ENCODE measurements around the gene SLC37A1. TPM values are rescaled to one million over a fixed set of nuclear protein-coding genes. Genes with fewer than 3 reads are reported as not detected.
A peak's percentile ranks its signal among the peaks of the same experiment; 100 is the strongest.

SLC37A1 gene
- total RNA-seq, 1 donor from 2014 or later, result 13.3 TPM

DNA sequence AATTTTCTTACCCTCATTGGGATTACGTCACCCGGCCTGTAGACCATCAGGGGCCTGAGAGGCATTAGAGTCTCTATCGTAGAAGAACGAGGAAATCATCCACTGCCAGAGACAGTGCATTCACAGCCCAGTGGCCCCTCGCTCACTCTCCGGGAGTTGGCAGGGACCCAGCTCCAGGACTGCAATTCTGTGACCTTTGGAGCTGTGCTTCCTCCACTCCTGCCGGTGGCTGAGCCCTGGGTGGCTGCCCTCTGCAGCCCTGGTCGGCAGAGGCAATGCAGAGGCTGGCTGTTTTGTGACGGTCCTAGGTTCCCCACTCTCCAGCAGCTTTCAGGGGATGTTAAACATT lies 12.7 kb downstream of the SLC37A1 start:
- peak in 1 of 2 donors; percentile 81 for DNase-seq (ENCODE audit: low read depth in 2 of 2)

DNA sequence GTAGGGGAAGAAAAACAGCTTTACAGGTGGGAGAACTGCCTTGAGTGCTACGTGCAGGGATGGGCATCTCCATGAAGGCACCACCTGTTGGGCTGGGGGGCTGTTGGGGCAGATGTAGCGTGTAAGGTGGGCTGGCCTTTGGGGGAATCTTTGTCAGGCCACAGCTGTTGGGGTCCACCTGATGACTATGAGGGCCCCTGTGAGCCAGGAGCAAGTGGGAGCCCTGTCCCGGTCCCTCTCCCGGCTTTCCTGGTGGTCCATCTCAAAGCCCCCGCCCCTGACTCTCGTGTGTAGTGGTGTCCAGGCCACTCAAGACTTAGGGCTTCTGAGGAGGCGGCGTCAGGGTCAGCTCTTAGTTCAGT lies 13.5 kb downstream of the SLC37A1 start:
- DNase-seq (ENCODE audit: low read depth in 2 of 2), result no peak

- DNase-seq (ENCODE audit: low read depth in 2 of 2), result peak in 1 of 2 donors; percentile 40
Observed at GRCh38 chr21:42527489-42528158, 14.0 kb downstream of the SLC37A1 start.

- no peak for DNase-seq (ENCODE audit: low read depth in 2 of 2)
Observed at GRCh38 chr21:42530167-42530518, 16.5 kb downstream of the SLC37A1 start.

DNA sequence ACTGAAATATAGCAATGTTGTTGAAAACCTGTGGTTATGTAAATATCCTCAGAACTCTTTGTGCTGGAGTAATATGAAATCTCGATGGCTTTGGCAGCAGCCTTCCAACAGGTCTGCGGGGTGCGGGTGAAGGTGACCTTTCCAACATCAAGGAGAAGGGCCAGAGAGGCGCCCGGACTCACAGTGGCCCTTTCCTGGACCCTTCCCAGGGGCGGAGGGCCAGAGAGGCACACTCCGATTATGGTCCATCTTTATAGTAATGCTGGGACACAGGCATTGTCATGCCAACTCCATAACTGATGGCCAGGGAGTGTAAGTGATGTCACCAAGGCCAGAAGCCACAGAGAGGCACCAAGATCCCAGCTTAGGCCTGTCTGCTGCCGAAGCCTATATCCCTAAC lies 18.1 kb downstream of the SLC37A1 start:
- no peak for DNase-seq (ENCODE audit: low read depth in 2 of 2)

DNA sequence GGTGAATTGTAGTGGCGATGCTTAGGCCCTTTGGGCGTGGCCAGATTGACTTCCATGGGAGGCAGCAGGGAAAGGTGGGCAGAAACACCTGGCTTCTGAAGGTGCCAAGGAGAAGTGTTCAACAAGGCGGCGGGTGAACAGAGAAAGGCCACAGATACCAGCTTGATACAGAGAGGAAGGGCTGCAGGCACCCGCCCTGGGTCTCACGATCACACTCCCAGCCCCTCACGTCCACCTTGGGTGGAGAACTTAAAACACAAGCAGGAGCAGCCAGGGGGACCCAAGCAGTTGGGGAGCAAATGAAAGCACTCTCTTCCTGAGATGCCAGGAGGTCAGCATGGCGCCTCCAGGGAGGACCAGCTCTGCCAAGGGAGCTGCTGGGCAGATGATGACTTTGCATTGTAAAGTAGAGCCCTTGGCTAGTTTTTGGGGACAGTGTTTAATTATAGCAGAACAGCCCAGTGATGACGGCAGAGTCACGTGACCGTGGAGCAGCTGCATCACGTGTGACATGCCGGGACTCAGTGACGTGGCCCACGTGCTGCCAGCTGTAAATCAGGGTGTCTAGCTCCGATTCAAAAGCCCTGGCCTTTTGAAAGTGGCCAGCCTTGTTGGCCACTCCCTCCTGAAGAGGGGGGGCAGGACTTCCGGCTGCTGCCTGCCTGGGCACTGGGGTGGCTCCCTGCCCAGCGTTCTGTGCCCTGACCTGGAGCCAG lies 19.0 kb downstream of the SLC37A1 start:
- DNase-seq (ENCODE audit: low read depth in 2 of 2), result peak; percentile 16 to 57

- DNase-seq (ENCODE audit: low read depth in 2 of 2), result no peak
Observed at GRCh38 chr21:42533306-42533962, 19.8 kb downstream of the SLC37A1 start.

- DNase-seq (ENCODE audit: low read depth in 2 of 2), result no peak
Observed at GRCh38 chr21:42533963-42534355, 20.3 kb downstream of the SLC37A1 start.

DNA sequence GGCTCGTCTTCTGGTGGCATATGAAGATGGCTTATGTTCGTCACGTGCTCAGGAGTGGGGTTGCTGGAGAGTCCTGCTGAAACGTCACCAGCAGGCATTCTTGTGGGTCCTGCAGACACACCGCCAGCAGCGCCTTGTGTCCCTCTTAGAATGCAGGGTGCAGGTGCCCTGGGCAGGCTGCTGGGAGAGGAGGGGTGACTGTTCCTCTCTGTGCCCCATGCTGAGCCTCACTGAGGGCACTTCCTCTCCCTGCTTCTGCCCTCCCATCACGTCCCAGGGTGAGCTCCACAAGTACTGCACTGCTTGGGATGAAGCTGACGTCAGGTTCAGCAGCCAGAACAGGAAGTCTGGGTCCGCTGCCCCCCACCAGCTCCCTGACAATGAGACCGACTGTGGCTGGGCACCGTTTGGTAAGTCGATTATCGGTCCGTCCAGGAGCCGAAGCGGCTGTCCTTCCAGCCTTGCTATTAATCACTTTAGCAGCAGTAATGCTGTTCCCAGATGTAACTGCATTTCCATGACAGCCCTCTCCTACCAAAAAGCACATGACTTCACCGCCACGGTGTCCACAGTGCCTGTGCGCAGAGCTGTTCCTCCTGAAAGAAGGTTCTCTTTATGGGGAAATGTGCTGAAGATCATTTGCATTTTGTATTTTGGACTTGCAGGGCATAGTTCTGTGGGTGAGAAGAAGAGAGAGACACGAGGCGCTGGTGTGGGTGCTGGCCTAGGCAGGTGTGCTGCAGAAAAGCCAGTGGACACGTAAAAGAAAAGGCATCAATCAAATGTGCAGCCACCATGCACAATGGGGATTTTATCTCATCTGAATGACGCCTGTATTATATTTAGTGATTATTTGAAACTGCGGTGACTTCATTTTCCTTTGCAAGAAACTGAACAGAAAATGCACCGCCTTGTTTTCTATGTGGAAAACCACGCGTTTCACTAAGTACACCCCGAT lies 21.0 kb downstream of the SLC37A1 start:
- DNase-seq (ENCODE audit: low read depth in 2 of 2), result peak in 1 of 2 donors; percentile 15

GRCh38 chr21:42535602-42536171 lies 22.0 kb downstream of the SLC37A1 start:
- DNase-seq (ENCODE audit: low read depth in 2 of 2), result peak in 1 of 2 donors; percentile 72

GRCh38 chr21:42536601-42537000 lies 22.9 kb downstream of the SLC37A1 start:
- no peak for DNase-seq (ENCODE audit: low read depth in 2 of 2)

DNA sequence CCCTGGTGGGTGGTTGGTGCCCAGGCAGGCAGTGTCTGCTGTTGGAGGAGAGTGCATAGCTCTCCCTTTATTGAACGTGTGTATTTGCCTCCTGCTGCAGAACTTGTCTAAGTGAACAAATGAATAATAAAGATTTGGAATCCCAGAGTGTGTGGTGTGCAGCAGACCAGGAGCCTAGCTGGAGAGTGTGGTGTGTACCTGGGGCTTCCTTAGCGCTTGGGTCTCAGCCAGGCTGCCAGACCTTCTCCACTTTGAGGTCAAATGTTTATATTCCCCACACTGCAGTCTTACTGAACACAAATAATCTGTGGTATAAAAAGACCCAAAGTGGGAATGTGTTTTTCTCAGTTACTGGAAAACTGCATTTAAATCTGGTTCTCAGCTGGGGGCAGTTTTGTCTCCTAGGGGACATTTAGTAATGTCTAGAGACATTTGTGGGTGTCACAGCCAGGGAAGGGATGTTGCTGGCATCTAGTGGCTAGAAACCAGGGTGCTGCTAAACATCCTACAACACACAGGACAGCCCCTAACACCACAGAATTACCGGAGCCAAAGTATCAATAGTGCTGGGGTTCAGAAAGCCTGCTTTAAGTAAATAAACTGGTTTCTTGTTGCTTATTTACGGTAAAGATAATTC lies 23.6 kb downstream of the SLC37A1 start:
- peak in 1 of 2 donors; percentile 25 for DNase-seq (ENCODE audit: low read depth in 2 of 2)

GRCh38 chr21:42538479-42539275 lies 25.0 kb downstream of the SLC37A1 start:
- DNase-seq (ENCODE audit: low read depth in 2 of 2), result no peak

DNA sequence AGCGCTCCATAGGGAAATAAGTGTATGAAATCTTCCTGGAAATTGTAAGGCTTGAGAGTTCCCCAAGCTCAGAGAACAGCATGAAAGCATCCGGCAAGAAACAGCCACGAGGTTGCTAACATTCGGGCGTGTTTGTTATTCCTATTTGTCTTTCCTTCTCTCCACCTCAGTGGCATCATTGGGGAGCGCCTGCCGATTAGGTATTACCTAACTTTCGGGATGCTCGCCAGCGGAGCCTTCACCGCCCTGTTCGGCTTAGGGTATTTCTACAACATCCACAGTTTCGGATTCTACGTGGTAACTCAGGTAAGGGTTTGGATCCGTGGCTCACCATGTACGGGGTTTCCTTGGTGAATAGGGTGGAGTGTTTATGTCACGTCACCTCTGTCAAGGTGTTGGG lies 25.7 kb downstream of the SLC37A1 start:
- no peak for DNase-seq (ENCODE audit: low read depth in 2 of 2)

GRCh38 chr21:42539931-42540343 lies 26.3 kb downstream of the SLC37A1 start:
- no peak for DNase-seq (ENCODE audit: low read depth in 2 of 2)

- no peak for DNase-seq (ENCODE audit: low read depth in 2 of 2)
Observed at GRCh38 chr21:42540396-42540795, 26.7 kb downstream of the SLC37A1 start.

DNA sequence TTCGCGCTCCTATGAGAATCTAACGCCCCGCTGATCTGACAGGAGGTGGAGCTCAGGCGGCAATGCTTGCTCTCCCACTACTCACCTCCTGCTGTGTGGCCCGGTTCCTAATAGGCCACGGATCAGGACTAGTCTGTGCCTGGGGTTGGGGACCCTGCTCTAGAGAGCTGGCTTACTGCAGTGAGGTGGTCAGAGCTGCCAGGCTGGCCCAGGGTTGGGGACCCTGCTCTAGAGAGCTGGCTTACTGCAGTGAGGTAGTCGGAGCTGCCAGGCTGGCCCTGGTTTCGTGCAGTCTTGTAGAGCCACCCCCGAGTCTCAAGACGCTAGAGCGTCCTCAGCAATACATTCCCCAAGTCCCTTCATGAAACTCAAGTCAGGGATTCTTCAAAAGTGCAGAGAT lies 27.5 kb downstream of the SLC37A1 start:
- no peak for DNase-seq (ENCODE audit: low read depth in 2 of 2)

GRCh38 chr21:42541618-42542017 lies 28.0 kb downstream of the SLC37A1 start:
- no peak for DNase-seq (ENCODE audit: low read depth in 2 of 2)

DNA sequence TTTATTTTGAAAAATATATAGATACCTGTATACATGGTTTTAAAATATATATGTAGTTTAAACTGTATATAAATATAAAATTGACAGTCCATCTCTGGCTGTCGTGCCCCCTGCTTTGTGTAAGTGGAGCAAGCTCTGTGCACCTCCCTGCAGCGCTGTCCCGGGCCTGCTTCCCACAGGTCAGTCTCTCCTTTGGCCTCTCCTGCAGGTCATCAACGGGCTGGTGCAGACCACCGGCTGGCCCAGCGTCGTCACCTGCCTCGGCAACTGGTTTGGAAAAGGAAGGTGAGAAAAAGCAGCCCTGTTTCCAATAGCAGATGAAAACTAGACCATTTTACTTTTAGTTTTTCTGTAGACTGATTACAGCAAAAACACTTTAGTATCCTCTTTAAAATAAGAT lies 28.5 kb downstream of the SLC37A1 start:
- no peak for DNase-seq (ENCODE audit: low read depth in 2 of 2)

- DNase-seq (ENCODE audit: low read depth in 2 of 2), result no peak
Observed at GRCh38 chr21:42542596-42542995, 28.9 kb downstream of the SLC37A1 start.
